Lung (tissue), 12 donors: Measurements from ENCODE around the gene AFAP1. TPM values are rescaled to one million over a fixed set of nuclear protein-coding genes. Genes with fewer than 3 reads are reported as not detected.

Experiments used
- ATAC-seq: fragments of 200-7000 bp; cut with Tn5 transposase; one replicate; pipeline ENCODE4 v1.9.1; 2020; ENCODE audit warnings: moderate number of reproducible peaks; ENCODE audit not compliant: insufficient read depth, low FRiP score
- DNase-seq, 3 donors: peaks; one replicate each; pipeline ENCODE4 v3.0.0-alpha.2; 2013 to 2017
- H3K27ac ChIP-seq, 2 donors: one replicate each; pipeline ENCODE4 v1.5.1; 2013; ENCODE audit warnings: mild to moderate bottlenecking in 2 of 2, moderate library complexity in 2 of 2, control low read depth in 1 of 2, inconsistent platforms in 1 of 2, low read depth in 1 of 2, low read length in 1 of 2
- H3K27me3 ChIP-seq, 3 donors: one replicate each; pipeline ENCODE4 v1.5.1; 2013; ENCODE audit warnings: low read length in 2 of 3; ENCODE audit not compliant: control insufficient read depth in 3 of 3, insufficient read depth in 3 of 3
- H3K36me3 ChIP-seq, 4 donors: one replicate each; pipeline ENCODE4 v1.5.1; 2013; ENCODE audit warnings: low read length in 4 of 4, mild to moderate bottlenecking in 1 of 4, moderate library complexity in 1 of 4; ENCODE audit not compliant: control insufficient read depth in 4 of 4, insufficient read depth in 4 of 4
- H3K4me1 ChIP-seq, 5 donors: one replicate each; pipeline ENCODE4 v1.5.1; 2013; ENCODE audit warnings: low read length in 5 of 5, mild to moderate bottlenecking in 2 of 5, moderate library complexity in 1 of 5; ENCODE audit not compliant: control insufficient read depth in 5 of 5, insufficient read depth in 5 of 5
- H3K4me3 ChIP-seq: one replicate; pipeline ENCODE4 v1.5.1; 2013; ENCODE audit warnings: mild to moderate bottlenecking, control low read depth, moderate library complexity
- H3K9ac ChIP-seq, 2 donors: one replicate each; pipeline ENCODE4 v1.5.1; 2013; ENCODE audit warnings: low read length in 2 of 2, control low read depth in 1 of 2; ENCODE audit not compliant: insufficient read depth in 1 of 2
- H3K9me3 ChIP-seq, 4 donors: one replicate each; pipeline ENCODE4 v1.5.1; 2013; ENCODE audit warnings: low read length in 3 of 4, mild to moderate bottlenecking in 1 of 4, moderate library complexity in 1 of 4; ENCODE audit not compliant: control insufficient read depth in 4 of 4, insufficient read depth in 3 of 4
- WGBS, 2 donors: extraction: QIAGEN DNeasy Blood & Tissue Kit; methylation state at CpG; one replicate each; pipeline ENCODE4 v1.1.7; 2013; 5-methylcytosine and 5-hydroxymethylcytosine counted together
- polyA plus RNA-seq, 2 donors: library from polyadenylated mRNA; stranded (reverse); fragments of 200-250 nt; gene quantifications; one replicate each; pipeline ENCODE4 v1.2.1, GENCODE V29; 2013
- total RNA-seq, 2 donors: library from RNA; depleted of rRNA in 1 of 2; stranded (reverse); fragments of >200 nt in 1 of 2; gene quantifications; one replicate each; pipeline ENCODE4 v1.2.1, GENCODE V29; 2014 to 2021
- TF ChIP-seq, protein P1 (sequence below): IDR thresholded peaks from 2 replicates; pipeline ENCODE4 v1.5.1; 2012; ENCODE audit warnings: mild to moderate bottlenecking; ENCODE audit errors: control extremely low read depth, extremely low read depth
- donor health status: control.
- donor health status: control.
- donor health status: Bipolar disorder and iron deficiency.
- donor health status: healthy.
- donor health status: DM: yes; HTN: yes; CAD: no.

The AFAP1 gene
- total and polyA plus RNA-seq, 4 donors = 5.3 to 34.1 (median 12.3) TPM

DNA sequence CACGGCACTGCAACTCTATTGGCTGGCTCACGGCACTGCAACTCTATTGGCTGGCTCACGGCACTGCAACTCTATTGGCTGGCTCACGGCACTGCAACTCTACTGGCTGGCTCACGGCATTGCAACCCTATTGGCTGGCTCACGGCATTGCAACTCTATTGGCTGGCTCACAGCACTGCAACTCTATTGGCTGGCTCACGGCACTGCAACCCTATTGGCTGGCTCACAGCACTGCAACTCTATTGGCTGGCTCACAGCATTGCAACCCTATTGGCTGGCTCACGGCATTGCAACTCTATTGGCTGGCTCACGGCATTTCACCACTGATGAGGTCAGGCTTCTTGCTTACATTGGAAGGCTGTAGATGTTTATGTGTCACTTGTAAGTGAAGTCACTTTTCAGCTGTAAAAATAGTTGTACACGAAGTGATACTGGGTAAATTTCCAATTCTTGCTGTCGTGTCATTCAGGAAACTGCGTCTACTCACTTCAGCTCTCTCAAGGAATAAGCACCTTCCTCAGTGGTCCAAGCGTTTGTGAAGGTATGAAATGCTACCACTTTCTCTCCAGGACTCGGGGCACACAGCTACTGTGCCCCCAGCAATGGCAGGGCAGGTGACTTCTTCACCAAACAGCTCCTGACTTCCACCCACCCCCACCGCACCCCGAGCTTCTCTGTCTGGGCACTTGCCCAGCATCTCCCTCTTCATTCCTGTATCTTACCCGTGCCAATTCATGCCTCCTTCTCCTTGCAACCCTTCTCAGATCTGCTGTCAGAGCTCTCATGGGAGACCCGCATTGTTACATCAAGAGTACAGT, 141.3 kb downstream of the AFAP1 start:
- ATAC-seq (no peak), DNase-seq (no peak)
- peaks cover 0 to 22% (median 20%) of the 10 kb centered on the region in 4 donors for H3K36me3 ChIP-seq
- no peak overlapping the region for H3K27ac ChIP-seq
- H3K4me1 ChIP-seq = no peaks in the 10 kb centered on the region
- H3K9me3 ChIP-seq = no peaks in the 10 kb centered on the region
- H3K9ac ChIP-seq = no peak overlapping the region
- no peaks in the 10 kb centered on the region for H3K27me3 ChIP-seq
- 82 to 91% methylated on average over 18 of the region's 18 CpGs for WGBS, 2 donors
- H3K4me3 ChIP-seq = no peak overlapping the region
- TF ChIP-seq, protein P1, sequence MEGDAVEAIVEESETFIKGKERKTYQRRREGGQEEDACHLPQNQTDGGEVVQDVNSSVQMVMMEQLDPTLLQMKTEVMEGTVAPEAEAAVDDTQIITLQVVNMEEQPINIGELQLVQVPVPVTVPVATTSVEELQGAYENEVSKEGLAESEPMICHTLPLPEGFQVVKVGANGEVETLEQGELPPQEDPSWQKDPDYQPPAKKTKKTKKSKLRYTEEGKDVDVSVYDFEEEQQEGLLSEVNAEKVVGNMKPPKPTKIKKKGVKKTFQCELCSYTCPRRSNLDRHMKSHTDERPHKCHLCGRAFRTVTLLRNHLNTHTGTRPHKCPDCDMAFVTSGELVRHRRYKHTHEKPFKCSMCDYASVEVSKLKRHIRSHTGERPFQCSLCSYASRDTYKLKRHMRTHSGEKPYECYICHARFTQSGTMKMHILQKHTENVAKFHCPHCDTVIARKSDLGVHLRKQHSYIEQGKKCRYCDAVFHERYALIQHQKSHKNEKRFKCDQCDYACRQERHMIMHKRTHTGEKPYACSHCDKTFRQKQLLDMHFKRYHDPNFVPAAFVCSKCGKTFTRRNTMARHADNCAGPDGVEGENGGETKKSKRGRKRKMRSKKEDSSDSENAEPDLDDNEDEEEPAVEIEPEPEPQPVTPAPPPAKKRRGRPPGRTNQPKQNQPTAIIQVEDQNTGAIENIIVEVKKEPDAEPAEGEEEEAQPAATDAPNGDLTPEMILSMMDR = no peak

DNA sequence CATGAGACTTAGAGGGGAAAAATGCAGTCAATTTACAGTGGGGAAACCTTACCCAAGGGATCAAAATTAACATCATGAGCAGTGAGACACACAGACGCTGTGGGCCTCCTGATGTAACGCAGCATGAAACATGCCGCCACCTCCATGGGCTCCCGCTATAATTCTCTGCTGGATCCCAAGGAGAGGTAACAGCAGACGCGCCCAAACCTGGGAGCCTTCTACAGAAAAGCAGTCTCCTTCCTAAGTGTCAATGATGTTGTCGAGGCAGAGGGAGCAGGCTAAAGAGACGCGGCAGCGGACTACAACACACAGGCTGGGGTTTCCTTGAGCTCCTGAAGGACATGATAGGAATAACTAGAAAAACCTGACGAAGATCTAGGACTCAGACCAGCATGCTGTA, 142.3 kb downstream of the AFAP1 start:
- no peak for DNase-seq
- TF ChIP-seq, protein P1 = no peak
- no peaks in the 10 kb centered on the region for H3K4me1 ChIP-seq
- H3K27ac ChIP-seq = no peak overlapping the region
- H3K9me3 ChIP-seq = no peaks in the 10 kb centered on the region
- H3K27me3 ChIP-seq = no peaks in the 10 kb centered on the region
- WGBS, 2 donors = 93 to 96% methylated on average over 11 of the region's 11 CpGs
- peaks cover 0 to 26% (median 21%) of the 10 kb centered on the region in 4 donors for H3K36me3 ChIP-seq
- no peak overlapping the region for H3K9ac ChIP-seq
- ATAC-seq = no peak
- H3K4me3 ChIP-seq = no peak overlapping the region

DNA sequence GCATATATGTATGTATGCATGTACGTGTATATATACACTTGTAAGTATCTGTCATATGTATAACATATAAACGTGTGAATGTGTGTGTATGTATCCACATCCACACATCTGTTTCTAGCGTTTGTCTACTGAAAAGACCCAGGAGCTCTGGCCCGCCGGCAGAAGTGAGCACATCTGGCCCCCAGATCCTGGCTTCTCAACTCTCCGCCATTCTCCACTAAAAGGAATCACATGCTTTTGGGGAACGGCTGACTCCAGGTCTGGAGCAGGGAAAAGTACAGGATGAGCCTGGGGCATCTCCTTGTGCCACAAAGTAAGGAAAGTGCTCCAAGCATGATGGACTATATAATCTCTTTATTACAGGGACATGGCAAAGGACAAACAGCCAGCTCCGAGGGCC, 143.7 kb downstream of the AFAP1 start:
- WGBS, 2 donors = 92 to 94% methylated on average over 8 of the region's 8 CpGs
- no peak overlapping the region for H3K4me3 ChIP-seq
- ATAC-seq (no peak), DNase-seq (no peak)
- no peaks in the 10 kb centered on the region for H3K27me3 ChIP-seq
- H3K9ac ChIP-seq = no peak overlapping the region
- no peak overlapping the region for H3K27ac ChIP-seq
- peaks cover 0 to 29% (median 26%) of the 10 kb centered on the region in 4 donors for H3K36me3 ChIP-seq
- H3K4me1 ChIP-seq = no peaks in the 10 kb centered on the region
- no peaks in the 10 kb centered on the region for H3K9me3 ChIP-seq
- TF ChIP-seq, protein P1 = no peak
